HG03097 (cell line): Measurements from ENCODE around the gene STAC.

Experiments used
- ATAC-seq: cut with Tn5 transposase; IDR thresholded peaks from one replicate; pipeline ENCODE4 v1.9.1; 2021; ENCODE audit not compliant: unreplicated experiment, low FRiP score

STAC gene

GRCh38 chr3:36511791-36512486 is 131.6 kb downstream of the STAC start:
- ATAC-seq: no peak

GRCh38 chr3:36512555-36512954 is 132.3 kb downstream of the STAC start:
- ATAC-seq: no peak

GRCh38 chr3:36514171-36514570 is 133.9 kb downstream of the STAC start:
- no peak for ATAC-seq

GRCh38 chr3:36519682-36520081 is 139.4 kb downstream of the STAC start:
- ATAC-seq: no peak

- ATAC-seq: no peak
Observed at GRCh38 chr3:36520241-36521006, 140.1 kb downstream of the STAC start.

GRCh38 chr3:36521007-36521379 is 140.7 kb downstream of the STAC start:
- ATAC-seq: no peak

GRCh38 chr3:36524560-36524959 is 144.3 kb downstream of the STAC start:
- no peak for ATAC-seq

GRCh38 chr3:36525115-36525801 is 145.0 kb downstream of the STAC start:
- ATAC-seq: no peak

GRCh38 chr3:36538136-36538749 is 157.9 kb downstream of the STAC start:
- ATAC-seq: no peak

GRCh38 chr3:36540888-36541518 is 160.7 kb downstream of the STAC start:
- no peak for ATAC-seq

- no peak for ATAC-seq
Observed at GRCh38 chr3:36542186-36542585, 161.9 kb downstream of the STAC start.

- ATAC-seq: no peak
Observed at GRCh38 chr3:36543276-36543997, 163.1 kb downstream of the STAC start.

GRCh38 chr3:36546226-36546625 is 165.9 kb downstream of the STAC start:
- ATAC-seq: no peak

GRCh38 chr3:36548712-36549111 is 168.4 kb downstream of the STAC start:
- no peak for ATAC-seq

GRCh38 chr3:36557021-36557707 is 176.9 kb downstream of the STAC start:
- peak; percentile 71 for ATAC-seq

- peak; percentile 15 for ATAC-seq
Observed at GRCh38 chr3:36557708-36558421, 177.6 kb downstream of the STAC start.

- no peak for ATAC-seq
Observed at GRCh38 chr3:36558961-36559360, 178.7 kb downstream of the STAC start.

GRCh38 chr3:36560685-36561084 is 180.4 kb downstream of the STAC start:
- no peak for ATAC-seq

GRCh38 chr3:36561601-36562000 is 181.3 kb downstream of the STAC start:
- ATAC-seq: no peak
